SK-N-SH (cell line): Measurements from ENCODE around the gene CCR4.

Experiments
- EP300 ChIP-seq, 2 experiments: IDR thresholded peaks; 2 replicates each; pipeline versions ENCODE4 v1.4.0 to v1.6.1; 2012; ENCODE audit warnings: borderline replicate concordance in 1 of 2, low read depth in 1 of 2, low read length in 1 of 2
- JUND ChIP-seq: IDR thresholded peaks from 2 replicates; pipeline ENCODE4 v1.4.0; 2012
- RAD21 ChIP-seq: IDR thresholded peaks from 2 replicates; pipeline ENCODE4 v1.6.1; 2012; ENCODE audit warnings: mild to moderate bottlenecking, low read length
- TF ChIP-seq, protein P1 (sequence below): fragments of 200-600 bp; sonication (generic); IDR thresholded peaks from 2 replicates; pipeline ENCODE4 v1.6.1; 2017; ENCODE audit warnings: antibody characterized with exemption, mild to moderate bottlenecking, moderate library complexity
- TF ChIP-seq, protein P2 (sequence below): IDR thresholded peaks from 2 replicates; pipeline ENCODE4 v1.6.1; 2012; ENCODE audit warnings: mild to moderate bottlenecking, low read depth, low read length, moderate library complexity

DNA sequence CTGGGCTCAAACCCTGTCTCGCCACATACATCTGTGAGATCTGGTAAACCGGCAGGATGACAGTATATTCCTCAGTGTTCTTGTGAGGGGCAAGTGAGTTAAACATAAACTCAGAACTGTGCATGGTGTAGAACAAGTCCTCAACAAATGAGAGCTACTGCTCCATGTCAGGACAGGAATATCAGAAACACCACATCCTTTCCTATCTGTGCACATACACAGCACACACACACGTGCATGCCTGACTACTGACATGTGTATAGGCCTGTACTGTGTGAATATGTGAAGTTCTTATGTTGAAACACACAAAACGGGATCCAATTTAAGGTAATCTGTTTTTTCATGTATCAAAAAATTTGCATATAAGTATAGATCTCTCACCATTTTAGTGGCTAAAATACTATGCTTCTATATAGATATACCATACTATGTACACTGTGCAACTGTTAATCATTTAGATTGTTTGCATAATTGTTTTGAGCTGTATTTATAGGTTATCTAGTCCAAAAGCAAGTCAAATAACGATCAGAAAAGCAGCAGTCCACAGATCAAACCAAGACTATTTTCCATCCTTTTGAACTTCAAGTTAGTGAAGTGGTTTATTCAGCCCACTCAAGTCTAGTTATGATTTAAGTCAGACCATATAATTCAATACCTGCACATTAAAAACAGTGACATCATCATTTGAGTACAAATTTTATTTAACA is 44.8 kb downstream of the CCR4 start:
- TF ChIP-seq, protein P1, sequence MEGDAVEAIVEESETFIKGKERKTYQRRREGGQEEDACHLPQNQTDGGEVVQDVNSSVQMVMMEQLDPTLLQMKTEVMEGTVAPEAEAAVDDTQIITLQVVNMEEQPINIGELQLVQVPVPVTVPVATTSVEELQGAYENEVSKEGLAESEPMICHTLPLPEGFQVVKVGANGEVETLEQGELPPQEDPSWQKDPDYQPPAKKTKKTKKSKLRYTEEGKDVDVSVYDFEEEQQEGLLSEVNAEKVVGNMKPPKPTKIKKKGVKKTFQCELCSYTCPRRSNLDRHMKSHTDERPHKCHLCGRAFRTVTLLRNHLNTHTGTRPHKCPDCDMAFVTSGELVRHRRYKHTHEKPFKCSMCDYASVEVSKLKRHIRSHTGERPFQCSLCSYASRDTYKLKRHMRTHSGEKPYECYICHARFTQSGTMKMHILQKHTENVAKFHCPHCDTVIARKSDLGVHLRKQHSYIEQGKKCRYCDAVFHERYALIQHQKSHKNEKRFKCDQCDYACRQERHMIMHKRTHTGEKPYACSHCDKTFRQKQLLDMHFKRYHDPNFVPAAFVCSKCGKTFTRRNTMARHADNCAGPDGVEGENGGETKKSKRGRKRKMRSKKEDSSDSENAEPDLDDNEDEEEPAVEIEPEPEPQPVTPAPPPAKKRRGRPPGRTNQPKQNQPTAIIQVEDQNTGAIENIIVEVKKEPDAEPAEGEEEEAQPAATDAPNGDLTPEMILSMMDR, result no peak
- TF ChIP-seq JUND, result no peak
- TF ChIP-seq EP300 (IDR thresholded peaks at IDR 0.05; ENCODE audit: borderline replicate concordance in 1 of 2, low read depth in 1 of 2, low read length in 1 of 2), result no peak
- TF ChIP-seq, protein P2, sequence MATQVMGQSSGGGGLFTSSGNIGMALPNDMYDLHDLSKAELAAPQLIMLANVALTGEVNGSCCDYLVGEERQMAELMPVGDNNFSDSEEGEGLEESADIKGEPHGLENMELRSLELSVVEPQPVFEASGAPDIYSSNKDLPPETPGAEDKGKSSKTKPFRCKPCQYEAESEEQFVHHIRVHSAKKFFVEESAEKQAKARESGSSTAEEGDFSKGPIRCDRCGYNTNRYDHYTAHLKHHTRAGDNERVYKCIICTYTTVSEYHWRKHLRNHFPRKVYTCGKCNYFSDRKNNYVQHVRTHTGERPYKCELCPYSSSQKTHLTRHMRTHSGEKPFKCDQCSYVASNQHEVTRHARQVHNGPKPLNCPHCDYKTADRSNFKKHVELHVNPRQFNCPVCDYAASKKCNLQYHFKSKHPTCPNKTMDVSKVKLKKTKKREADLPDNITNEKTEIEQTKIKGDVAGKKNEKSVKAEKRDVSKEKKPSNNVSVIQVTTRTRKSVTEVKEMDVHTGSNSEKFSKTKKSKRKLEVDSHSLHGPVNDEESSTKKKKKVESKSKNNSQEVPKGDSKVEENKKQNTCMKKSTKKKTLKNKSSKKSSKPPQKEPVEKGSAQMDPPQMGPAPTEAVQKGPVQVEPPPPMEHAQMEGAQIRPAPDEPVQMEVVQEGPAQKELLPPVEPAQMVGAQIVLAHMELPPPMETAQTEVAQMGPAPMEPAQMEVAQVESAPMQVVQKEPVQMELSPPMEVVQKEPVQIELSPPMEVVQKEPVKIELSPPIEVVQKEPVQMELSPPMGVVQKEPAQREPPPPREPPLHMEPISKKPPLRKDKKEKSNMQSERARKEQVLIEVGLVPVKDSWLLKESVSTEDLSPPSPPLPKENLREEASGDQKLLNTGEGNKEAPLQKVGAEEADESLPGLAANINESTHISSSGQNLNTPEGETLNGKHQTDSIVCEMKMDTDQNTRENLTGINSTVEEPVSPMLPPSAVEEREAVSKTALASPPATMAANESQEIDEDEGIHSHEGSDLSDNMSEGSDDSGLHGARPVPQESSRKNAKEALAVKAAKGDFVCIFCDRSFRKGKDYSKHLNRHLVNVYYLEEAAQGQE, result no peak
- no peak for TF ChIP-seq RAD21
